NCI-H2171 treated with DMSO at 0.1 percent for 48 hours (cell line): ENCODE results near the gene PGAP6.
"Not testable (repeated sequence)": the region's sequence is repeated elsewhere in the genome, so short reads cannot be mapped to it uniquely, and the experiment has no call there.

Experiments
- DNase-seq: peaks from one replicate; lab custom pipeline; 2025; lab: John Stamatoyannopoulos, UW

The PGAP6 gene

GRCh38 chr16:378113-378820 is 3.5 kb downstream of the PGAP6 start:
- DNase-seq: not testable (repeated sequence)

GRCh38 chr16:377419-377951 is 4.3 kb downstream of the PGAP6 start:
- no peak for DNase-seq

GRCh38 chr16:376817-377418 is 4.9 kb downstream of the PGAP6 start:
- DNase-seq: no peak

- DNase-seq: no peak
Measured at GRCh38 chr16:375927-376816, 5.6 kb downstream of the PGAP6 start.

- no peak for DNase-seq
Measured at GRCh38 chr16:375212-375611, 6.6 kb downstream of the PGAP6 start.

- no peak for DNase-seq
Measured at GRCh38 chr16:374616-374926, 7.2 kb downstream of the PGAP6 start.

GRCh38 chr16:373848-374615 is 7.7 kb downstream of the PGAP6 start:
- DNase-seq: no peak

- DNase-seq: no peak
Measured at GRCh38 chr16:373020-373598, 8.7 kb downstream of the PGAP6 start.

GRCh38 chr16:372302-372983 is 9.3 kb downstream of the PGAP6 start:
- DNase-seq: no peak

GRCh38 chr16:371515-372301 is 10.1 kb downstream of the PGAP6 start:
- peak; percentile 82 for DNase-seq

GRCh38 chr16:370979-371514 is 10.7 kb downstream of the PGAP6 start:
- DNase-seq: no peak

- DNase-seq: peak; percentile 95
Measured at GRCh38 chr16:370443-370842, 11.3 kb downstream of the PGAP6 start, which contains the start of gene MRPL28. MRPL28 (minus strand) TSS chr16:370538; CDS start chr16:370218, 320 bp downstream.

- peak; percentile 28 for DNase-seq
Measured at GRCh38 chr16:369866-370436, 11.8 kb downstream of the PGAP6 start.

- DNase-seq: no peak
Measured at GRCh38 chr16:369275-369865, 12.4 kb downstream of the PGAP6 start.

- DNase-seq: no peak
Measured at GRCh38 chr16:368388-369158, 13.2 kb downstream of the PGAP6 start.

GRCh38 chr16:367333-367903 is 14.4 kb downstream of the PGAP6 start:
- DNase-seq: no peak

GRCh38 chr16:366476-366875 is 15.3 kb downstream of the PGAP6 start:
- no peak for DNase-seq
